Fibroblast of the aortic adventitia (primary cell): ENCODE results near the gene PCCA. TPM values are rescaled to one million over a fixed set of nuclear protein-coding genes. Genes with fewer than 3 reads are reported as not detected.

Experiments used
- DNase-seq: peaks from one replicate; pipeline ENCODE4 v3.0.0-alpha.2; 2010; ENCODE audit warnings: low read depth
- H3K4me3 ChIP-seq: 2 replicates; pipeline ENCODE4 v1.5.1; 2011; ENCODE audit warnings: low read depth, mild to moderate bottlenecking, control low read depth, low read length, moderate library complexity
- total RNA-seq: library from RNA; depleted of rRNA; stranded (reverse); fragments of >200 nt; gene quantifications from 2 replicates; pipeline ENCODE4 v1.2.3, GENCODE V29; 2012; ENCODE audit warnings: low replicate concordance
- TF ChIP-seq, protein P1 (sequence below): IDR thresholded peaks from 2 replicates; pipeline ENCODE4 v1.5.1; 2011; ENCODE audit warnings: mild to moderate bottlenecking, low read length, control low read depth, inconsistent platforms; ENCODE audit not compliant: insufficient read depth

The PCCA gene
- total RNA-seq, 1 donor, result 23.8 TPM

- no peak overlapping the region for H3K4me3 ChIP-seq
These were observed 267.5 kb downstream of the PCCA start for GRCh38 chr13:100356426-100356825.

GRCh38 chr13:100356889-100357288 lies 268.0 kb downstream of the PCCA start:
- TF ChIP-seq, protein P1, sequence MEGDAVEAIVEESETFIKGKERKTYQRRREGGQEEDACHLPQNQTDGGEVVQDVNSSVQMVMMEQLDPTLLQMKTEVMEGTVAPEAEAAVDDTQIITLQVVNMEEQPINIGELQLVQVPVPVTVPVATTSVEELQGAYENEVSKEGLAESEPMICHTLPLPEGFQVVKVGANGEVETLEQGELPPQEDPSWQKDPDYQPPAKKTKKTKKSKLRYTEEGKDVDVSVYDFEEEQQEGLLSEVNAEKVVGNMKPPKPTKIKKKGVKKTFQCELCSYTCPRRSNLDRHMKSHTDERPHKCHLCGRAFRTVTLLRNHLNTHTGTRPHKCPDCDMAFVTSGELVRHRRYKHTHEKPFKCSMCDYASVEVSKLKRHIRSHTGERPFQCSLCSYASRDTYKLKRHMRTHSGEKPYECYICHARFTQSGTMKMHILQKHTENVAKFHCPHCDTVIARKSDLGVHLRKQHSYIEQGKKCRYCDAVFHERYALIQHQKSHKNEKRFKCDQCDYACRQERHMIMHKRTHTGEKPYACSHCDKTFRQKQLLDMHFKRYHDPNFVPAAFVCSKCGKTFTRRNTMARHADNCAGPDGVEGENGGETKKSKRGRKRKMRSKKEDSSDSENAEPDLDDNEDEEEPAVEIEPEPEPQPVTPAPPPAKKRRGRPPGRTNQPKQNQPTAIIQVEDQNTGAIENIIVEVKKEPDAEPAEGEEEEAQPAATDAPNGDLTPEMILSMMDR, result no peak
- H3K4me3 ChIP-seq, result no peak overlapping the region
- no peak for DNase-seq

More at GRCh38 chr13:100356426-100356825, 267.5 kb downstream of the PCCA start:
- no peak for DNase-seq
- TF ChIP-seq, protein P1, result no peak

GRCh38 chr13:100357764-100358163 lies 268.9 kb downstream of the PCCA start:
- DNase-seq, result no peak
- TF ChIP-seq, protein P1, result no peak
- no peak overlapping the region for H3K4me3 ChIP-seq

DNA sequence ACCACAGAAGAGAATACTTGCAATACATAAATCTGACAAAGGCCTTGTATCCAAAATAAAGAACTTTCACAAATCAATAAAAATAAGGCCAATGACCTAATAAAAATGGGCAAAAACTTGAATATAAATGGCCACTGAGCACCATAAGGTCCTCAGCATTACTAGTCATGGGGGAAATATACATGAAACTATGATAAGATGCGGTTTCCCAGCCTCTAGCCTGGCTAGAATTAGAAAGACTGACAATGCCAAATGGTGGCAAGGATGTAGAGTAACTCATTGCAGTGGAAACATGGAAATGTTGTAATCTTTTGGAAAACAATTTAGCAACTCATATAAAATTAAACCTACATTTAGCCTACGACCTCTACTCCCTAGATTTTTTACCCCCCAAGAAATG lies 272.6 kb downstream of the PCCA start:
- TF ChIP-seq, protein P1, result no peak
- peak; percentile 72 for DNase-seq
- H3K4me3 ChIP-seq, result no peak overlapping the region

DNA sequence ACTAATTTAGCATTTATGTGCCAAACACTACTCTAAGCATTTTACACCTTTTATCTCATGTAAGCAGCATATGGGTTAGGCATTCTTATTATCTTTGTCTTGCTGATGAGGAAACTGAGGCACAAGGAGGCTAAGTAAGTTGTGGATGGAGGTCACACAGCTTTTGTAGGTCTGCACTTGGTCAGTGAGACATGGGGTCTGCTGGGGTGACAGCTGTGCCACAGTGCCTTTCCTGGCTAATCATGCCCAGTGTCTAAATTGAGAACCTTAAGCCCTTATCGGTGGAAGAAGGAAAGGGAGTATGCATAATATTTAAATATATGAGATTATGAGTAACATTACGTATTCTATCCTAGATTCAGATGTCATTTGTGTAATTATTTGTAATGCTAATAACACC lies 273.5 kb downstream of the PCCA start:
- H3K4me3 ChIP-seq, result no peak overlapping the region
- TF ChIP-seq, protein P1, result no peak
- no peak for DNase-seq

- H3K4me3 ChIP-seq, result no peak overlapping the region
- TF ChIP-seq, protein P1, result no peak
- no peak for DNase-seq
These were observed 273.9 kb downstream of the PCCA start for GRCh38 chr13:100362781-100363180.

- TF ChIP-seq, protein P1, result no peak
- DNase-seq, result peak; percentile 56
- no peak overlapping the region for H3K4me3 ChIP-seq
These were observed 274.4 kb downstream of the PCCA start for GRCh38 chr13:100363285-100363711.
